Smooth muscle cell (in vitro differentiated cells): Measurements from ENCODE around the gene PHLDB2. TPM values are rescaled to one million over a fixed set of nuclear protein-coding genes. Genes with fewer than 3 reads are reported as not detected.

ENCODE experiments used
- DNase-seq: peaks from one replicate; lab custom pipeline; 2025; ENCODE audit not compliant: unreplicated experiment; lab: John Stamatoyannopoulos, UW
- H2AFZ ChIP-seq: fragments of 200-600 bp; sonication (generic); 2 replicates; pipeline ENCODE4 v1.6.0; 2016; ENCODE audit warnings: antibody characterized with exemption, low read depth, mild to moderate bottlenecking
- H3F3A ChIP-seq: fragments of 200-600 bp; sonication (generic); 2 replicates; pipeline ENCODE4 v1.6.0; 2017; ENCODE audit warnings: antibody characterized with exemption, low read depth
- H3K27ac ChIP-seq: fragments of 200-600 bp; sonication (generic); 2 replicates; pipeline ENCODE4 v1.5.1; 2016; ENCODE audit warnings: low read depth, mild to moderate bottlenecking
- H3K27me3 ChIP-seq: fragments of 200-600 bp; sonication (generic); 2 replicates; pipeline ENCODE4 v1.6.1; 2016; ENCODE audit warnings: low read depth, mild to moderate bottlenecking
- H3K36me3 ChIP-seq: fragments of 200-600 bp; sonication (generic); 2 replicates; pipeline ENCODE4 v1.5.1; 2016; ENCODE audit warnings: low read depth
- H3K4me1 ChIP-seq: fragments of 200-600 bp; sonication (generic); 2 replicates; pipeline ENCODE4 v1.5.1; 2016; ENCODE audit warnings: low read depth
- H3K4me2 ChIP-seq: fragments of 200-600 bp; sonication (generic); 2 replicates; pipeline ENCODE4 v1.6.0; 2016; ENCODE audit warnings: mild to moderate bottlenecking
- H3K4me3 ChIP-seq: fragments of 200-600 bp; sonication (generic); 2 replicates; pipeline ENCODE4 v1.5.1; 2016; ENCODE audit warnings: mild to moderate bottlenecking
- H3K79me2 ChIP-seq: fragments of 200-600 bp; sonication (generic); 2 replicates; pipeline ENCODE4 v1.6.0; 2016; ENCODE audit warnings: low read depth, mild to moderate bottlenecking
- H3K9ac ChIP-seq: fragments of 200-600 bp; sonication (generic); 2 replicates; pipeline ENCODE4 v1.6.0; 2016; ENCODE audit warnings: low read depth
- H3K9me3 ChIP-seq: fragments of 200-600 bp; sonication (generic); replicated peaks from 2 replicates; pipeline ENCODE4 v1.5.1; 2016; ENCODE audit warnings: low read depth
- H4K20me1 ChIP-seq: fragments of 200-600 bp; sonication (generic); 2 replicates; pipeline ENCODE4 v1.6.0; 2016; ENCODE audit warnings: low read depth
- CTCF ChIP-seq: fragments of 200-600 bp; sonication (generic); IDR thresholded peaks from 2 replicates; pipeline ENCODE4 v1.5.1; 2017; ENCODE audit warnings: borderline replicate concordance, mild to moderate bottlenecking, antibody characterized with exemption; ENCODE audit not compliant: insufficient read depth, poor library complexity, severe bottlenecking
- WGBS: methylation state at CpG from one replicate; pipeline ENCODE4 v1.1.7; 2016; ENCODE audit warnings: low lambda C conversion rate; 5-methylcytosine and 5-hydroxymethylcytosine counted together
- polyA plus RNA-seq: library from polyadenylated mRNA; unstranded; fragments of >200 nt; fragmentation: Nextera tagmentation; extraction: Ambion mirVana; gene quantifications from 2 replicates; pipeline ENCODE4 v1.2.1, GENCODE V29; 2016
- total RNA-seq: library from RNA; depleted of rRNA; stranded (reverse); fragments of >200 nt; gene quantifications from 2 replicates; pipeline ENCODE4 v1.2.3, GENCODE V29; 2014

The PHLDB2 gene
- total RNA-seq (79.7 and 93.3 TPM in 2 replicates), polyA plus RNA-seq (40.5 and 45.4 TPM in 2 replicates)

GRCh38 chr3:111859061-111859973 lies at the start of gene PHLDB2:
PHLDB2 (plus strand) TSS chr3:111859265; CDS start chr3:111884078, 24,813 bp downstream.
- H3K79me2 ChIP-seq = peaks cover 37% of the 10 kb centered on the region
- peak within 1 kb of the TSS; percentile 98 for H3K9ac ChIP-seq
- H3K4me2 ChIP-seq = peak within 1 kb of the TSS; percentile 93
- peak within 1 kb of the TSS; percentile 97 for H3K27ac ChIP-seq
- no peaks in the 10 kb centered on the region for H3K36me3 ChIP-seq
- DNase-seq = peak; percentile 60
- H2AFZ ChIP-seq = peak within 1 kb of the TSS; percentile 77
- no peaks in the 10 kb centered on the region for H3K9me3 ChIP-seq
- WGBS = under 1% methylated on average over 71 of the region's 78 CpGs
- H3F3A ChIP-seq = peaks cover 25% of the 10 kb centered on the region
- peak within 1 kb of the TSS; percentile 86 for H3K4me3 ChIP-seq
- H3K27me3 ChIP-seq = no peaks in the 10 kb centered on the region
- H4K20me1 ChIP-seq = peaks cover 4% of the 10 kb centered on the region
- H3K4me1 ChIP-seq = peaks cover 37% of the 10 kb centered on the region
- TF ChIP-seq CTCF = no peak

GRCh38 chr3:111810909-111811308 lies 48.2 kb upstream of the PHLDB2 start:
- DNase-seq = no peak
- Histone ChIP-seq H3K4me2 (peak overlapping the region; percentile 77), H3K9ac (no peak overlapping the region), H3K79me2 (no peaks in the 10 kb centered on the region), H3F3A (peaks cover 27% of the 10 kb centered on the region), H4K20me1 (no peaks in the 10 kb centered on the region), H3K9me3 (no peaks in the 10 kb centered on the region), H3K27me3 (no peaks in the 10 kb centered on the region), H3K4me3 (no peak overlapping the region), H3K27ac (peak overlapping the region; percentile 72), H2AFZ (no peak overlapping the region), H3K36me3 (no peaks in the 10 kb centered on the region), H3K4me1 (peaks cover 28% of the 10 kb centered on the region)
- TF ChIP-seq CTCF = no peak

- no peak overlapping the region for H3K4me3 ChIP-seq
- peak overlapping the region; percentile 77 for H3K4me2 ChIP-seq
- no peaks in the 10 kb centered on the region for H3K79me2 ChIP-seq
- WGBS = 46% methylated on average over 1 of the region's 1 CpG
- no peak for DNase-seq
- H3K9me3 ChIP-seq = no peaks in the 10 kb centered on the region
- H3K9ac ChIP-seq = no peak overlapping the region
- H3K27ac ChIP-seq = peak overlapping the region; percentile 72
- no peak overlapping the region for H2AFZ ChIP-seq
- H3F3A ChIP-seq = peaks cover 26% of the 10 kb centered on the region
- peaks cover 28% of the 10 kb centered on the region for H3K4me1 ChIP-seq
- H3K27me3 ChIP-seq = no peaks in the 10 kb centered on the region
- no peak for TF ChIP-seq CTCF
- no peaks in the 10 kb centered on the region for H4K20me1 ChIP-seq
- no peaks in the 10 kb centered on the region for H3K36me3 ChIP-seq
Observed at GRCh38 chr3:111811811-111812210, 47.3 kb upstream of the PHLDB2 start.

- H3K4me1 ChIP-seq = peaks cover 28% of the 10 kb centered on the region
Observed at GRCh38 chr3:111812701-111813100, 46.4 kb upstream of the PHLDB2 start.

More at GRCh38 chr3:111812701-111813100, 46.4 kb upstream of the PHLDB2 start:
- H3K27ac ChIP-seq = peak overlapping the region; percentile 72
- H3F3A ChIP-seq = peaks cover 23% of the 10 kb centered on the region
- no peak for TF ChIP-seq CTCF
- no peak overlapping the region for H3K9ac ChIP-seq
- H2AFZ ChIP-seq = peak overlapping the region; percentile 75
- no peak overlapping the region for H3K4me3 ChIP-seq
- no peak for DNase-seq
- peak overlapping the region; percentile 37 for H3K4me2 ChIP-seq
- no peaks in the 10 kb centered on the region for H3K27me3 ChIP-seq
- no peaks in the 10 kb centered on the region for H3K79me2 ChIP-seq
- no peaks in the 10 kb centered on the region for H3K9me3 ChIP-seq
- no peaks in the 10 kb centered on the region for H3K36me3 ChIP-seq
- 30% methylated on average over 1 of the region's 1 CpG for WGBS
- no peaks in the 10 kb centered on the region for H4K20me1 ChIP-seq
